Adrenal gland (tissue), 12 donors: ENCODE data around the gene GALNT5. TPM values are rescaled to one million over a fixed set of nuclear protein-coding genes. Genes with fewer than 3 reads are reported as not detected.

Experiments
- DNase-seq, 7 donors: peaks; one replicate each; pipeline ENCODE4 v3.0.0-alpha.2; 2019 to 2020
- H3K27ac ChIP-seq, 5 donors: fragments of 200-600 bp; sonication (generic) in 4 of 5; 1 replicate in 3 of 5; 2 replicates in 2 of 5; pipeline versions ENCODE4 v1.5.1 to v1.8.0; 2016 to 2020; ENCODE audit warnings: mild to moderate bottlenecking in 1 of 5
- H3K27me3 ChIP-seq: fragments of 200-600 bp; 2 replicates; pipeline ENCODE4 v1.8.0; 2021
- H3K36me3 ChIP-seq, 2 donors: fragments of 200-600 bp; replicated peaks in 1 of 2; 1 replicate in 1 of 2; 2 replicates in 1 of 2; pipeline versions ENCODE4 v1.5.1 to v1.8.0; 2018 to 2022
- H3K4me1 ChIP-seq, 2 donors: fragments of 200-600 bp; replicated peaks in 1 of 2; 1 replicate in 1 of 2; 2 replicates in 1 of 2; pipeline versions ENCODE4 v1.5.1 to v1.8.0; 2018 to 2021
- H3K4me3 ChIP-seq, 4 donors: fragments of 200-600 bp; sonication (generic) in 3 of 4; one replicate each; pipeline ENCODE4 v1.5.1; 2016 to 2018
- H3K9me3 ChIP-seq, 3 donors: fragments of 200-600 bp; sonication (generic) in 1 of 3; replicated peaks in 1 of 3; 1 replicate in 2 of 3; 2 replicates in 1 of 3; pipeline versions ENCODE4 v1.5.1 to v1.8.0; 2016 to 2021
- POLR2A ChIP-seq, 2 donors: fragments of 450-650 bp; IDR thresholded peaks; one replicate each; pipeline ENCODE4 v1.6.1; 2017; ENCODE audit warnings: antibody characterized with exemption in 2 of 2, mild to moderate bottlenecking in 2 of 2, moderate library complexity in 1 of 2
- WGBS, 4 donors: extraction: QIAGEN DNeasy Blood & Tissue Kit in 2 of 4; methylation state at CpG; one replicate each; pipeline versions ENCODE4 v1.1.5 to v1.1.7; 2013 to 2017; 5-methylcytosine and 5-hydroxymethylcytosine counted together
- intact Hi-C, 2 donors: fragments of 100-400 bp; cut with DNase I; formaldehyde crosslinking; loops; one replicate each; pipeline versions ENCODE4 v1.14.1 to v1.15.0; 2022 to 2023
- polyA plus RNA-seq, 3 donors: library from polyadenylated mRNA; stranded (reverse); fragments of 200-250 nt in 2 of 3; fragments of 350-450 nt in 1 of 3; fragmentation: Illumina TruSeq in 1 of 3; extraction: RNeasy Lipid Tissue Mini Kit (QIAGEN cat#74804) in 1 of 3; gene quantifications; one replicate each; pipeline ENCODE4 v1.2.3, GENCODE V29; 2013 to 2014
- total RNA-seq, 9 donors: library from RNA; depleted of rRNA in 4 of 9; stranded (reverse); fragments of >200 nt in 4 of 9; fragments of 120-200 nt in 1 of 9; fragmentation: NEBNext Ultra II Directional in 1 of 9; extraction: Animal tissue kit (Norgen Biotek cat#: 25700) in 1 of 9; gene quantifications; one replicate each; pipeline versions ENCODE4 v1.1.0 to v1.2.4, GENCODE V29; 2013 to 2023
- TF ChIP-seq, protein P1 (sequence below), 6 experiments: fragments of 450-650 bp in 4 of 6; fragments of 200-600 bp in 2 of 6; sonication (generic) in 1 of 6; IDR thresholded peaks; 1 replicate in 5 of 6; 2 replicates in 1 of 6; pipeline versions ENCODE4 v1.5.1 to v1.8.0; 2016 to 2021; ENCODE audit warnings: antibody characterized with exemption in 6 of 6, mild to moderate bottlenecking in 2 of 6, moderate library complexity in 1 of 6
- donor health status: healthy with polysubstance abuse.
- donor health status: Bipolar disorder and iron deficiency.
- donor health status: DM: yes; HTN: yes; CAD: no.
- donor health status: DM: no; HTN: no; CAD: no.
- donor health status: DM: no; HTN: no; CAD: no.
- donor health status: DM: yes; HTN: yes; CAD: no.

GALNT5 gene
- total and polyA plus RNA-seq, 12 donors: under 0.01 to 0.22 (median 0.07) TPM; not detected in 3

GRCh38 chr2:157345647-157346389 is 88.3 kb downstream of the GALNT5 start:
- intact Hi-C loops: no loop called here

DNA sequence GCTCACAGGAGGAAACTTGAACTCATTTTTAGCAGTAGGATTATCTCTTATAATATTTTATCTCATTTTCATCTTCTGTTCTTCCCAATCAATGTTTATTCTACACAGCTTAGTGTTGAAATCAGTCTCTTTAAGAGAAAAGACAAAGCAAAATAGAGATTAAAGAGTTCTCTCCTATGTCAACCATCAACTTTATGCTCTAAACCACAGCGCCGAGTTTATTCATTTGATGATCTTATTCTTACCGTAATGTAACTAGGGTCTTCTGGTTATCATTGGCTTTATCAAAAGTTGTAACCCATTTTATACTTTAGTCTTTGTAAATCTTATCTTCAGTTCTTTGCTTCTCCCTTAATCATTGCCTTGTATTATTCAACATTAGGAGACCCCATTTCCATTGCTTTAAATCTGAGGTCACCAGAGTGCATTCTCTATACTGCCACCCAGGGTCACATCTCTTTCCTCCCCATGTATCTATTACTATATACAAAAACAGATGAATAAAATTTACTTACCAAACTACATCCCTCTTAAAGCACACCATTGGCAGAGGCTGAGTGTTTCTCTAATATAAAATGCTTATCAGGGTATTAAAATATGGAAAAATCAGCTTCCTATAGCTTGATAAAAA is 90.9 kb downstream of the GALNT5 start:
- H3K9me3 ChIP-seq: no peaks in the 10 kb centered on the region
- no peaks in the 10 kb centered on the region for H3K27me3 ChIP-seq
- TF ChIP-seq, protein P1, sequence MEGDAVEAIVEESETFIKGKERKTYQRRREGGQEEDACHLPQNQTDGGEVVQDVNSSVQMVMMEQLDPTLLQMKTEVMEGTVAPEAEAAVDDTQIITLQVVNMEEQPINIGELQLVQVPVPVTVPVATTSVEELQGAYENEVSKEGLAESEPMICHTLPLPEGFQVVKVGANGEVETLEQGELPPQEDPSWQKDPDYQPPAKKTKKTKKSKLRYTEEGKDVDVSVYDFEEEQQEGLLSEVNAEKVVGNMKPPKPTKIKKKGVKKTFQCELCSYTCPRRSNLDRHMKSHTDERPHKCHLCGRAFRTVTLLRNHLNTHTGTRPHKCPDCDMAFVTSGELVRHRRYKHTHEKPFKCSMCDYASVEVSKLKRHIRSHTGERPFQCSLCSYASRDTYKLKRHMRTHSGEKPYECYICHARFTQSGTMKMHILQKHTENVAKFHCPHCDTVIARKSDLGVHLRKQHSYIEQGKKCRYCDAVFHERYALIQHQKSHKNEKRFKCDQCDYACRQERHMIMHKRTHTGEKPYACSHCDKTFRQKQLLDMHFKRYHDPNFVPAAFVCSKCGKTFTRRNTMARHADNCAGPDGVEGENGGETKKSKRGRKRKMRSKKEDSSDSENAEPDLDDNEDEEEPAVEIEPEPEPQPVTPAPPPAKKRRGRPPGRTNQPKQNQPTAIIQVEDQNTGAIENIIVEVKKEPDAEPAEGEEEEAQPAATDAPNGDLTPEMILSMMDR (IDR thresholded peaks at IDR 0.05): no peak
- TF ChIP-seq POLR2A (IDR thresholded peaks at IDR 0.05): no peak
- DNase-seq: no peak
- H3K4me3 ChIP-seq: no peak overlapping the region
- H3K4me1 ChIP-seq: no peaks in the 10 kb centered on the region
- 81 to 92% (median 85%) methylated on average over 3 of the region's 3 CpGs for WGBS, 4 donors
- intact Hi-C loops: no loop called here
- no peak overlapping the region for H3K27ac ChIP-seq
- no peaks in the 10 kb centered on the region for H3K36me3 ChIP-seq

More at GRCh38 chr2:157345647-157346389, 88.3 kb downstream of the GALNT5 start:
- Histone ChIP-seq H3K27me3 (no peaks in the 10 kb centered on the region), H3K4me3 (no peak overlapping the region), H3K36me3 (no peaks in the 10 kb centered on the region), H3K4me1 (no peaks in the 10 kb centered on the region), H3K27ac (no peak overlapping the region), H3K9me3 (no peaks in the 10 kb centered on the region)
- no peak for TF ChIP-seq POLR2A (IDR thresholded peaks at IDR 0.05)
- TF ChIP-seq, protein P1 (IDR thresholded peaks at IDR 0.05): no peak
- DNase-seq: no peak
- 56 to 69% (median 64%) methylated on average over 2 of the region's 2 CpGs for WGBS, 4 donors

DNA sequence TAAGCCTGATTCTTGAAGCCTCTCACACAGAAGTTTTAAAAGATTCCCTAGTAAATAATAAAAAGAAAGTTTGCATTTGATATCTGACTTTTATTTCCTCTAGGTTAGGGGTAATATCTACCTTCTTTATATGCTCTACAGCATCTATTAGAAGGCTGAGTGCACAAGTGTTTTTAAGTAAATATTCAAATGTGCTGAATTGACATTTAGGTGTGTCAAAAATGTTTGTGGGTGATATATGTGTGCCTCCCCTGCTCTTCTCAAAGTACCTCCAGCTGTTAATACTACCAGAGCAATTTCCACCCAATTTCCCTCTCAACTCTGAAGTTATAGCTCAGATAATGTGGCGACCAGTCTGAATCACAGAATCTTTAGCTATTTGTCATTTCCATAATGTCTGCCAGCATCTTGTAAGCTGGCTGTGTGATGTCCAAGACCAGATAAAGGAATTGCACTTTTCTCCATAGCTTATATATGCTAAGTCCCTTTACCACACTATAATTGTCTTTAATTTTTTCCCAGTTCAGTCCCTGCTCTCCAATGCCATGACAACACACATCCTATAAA is 92.5 kb downstream of the GALNT5 start:
- Histone ChIP-seq H3K9me3 (no peaks in the 10 kb centered on the region), H3K4me1 (no peaks in the 10 kb centered on the region), H3K4me3 (no peak overlapping the region), H3K27ac (no peak overlapping the region), H3K36me3 (no peaks in the 10 kb centered on the region), H3K27me3 (no peaks in the 10 kb centered on the region)
- 42 to 87% (median 52%) methylated on average over 1 of the region's 1 CpG for WGBS, 4 donors
- no peak for DNase-seq
- intact Hi-C loops: no loop called here
- TF ChIP-seq POLR2A (IDR thresholded peaks at IDR 0.05): no peak
- TF ChIP-seq, protein P1 (IDR thresholded peaks at IDR 0.05): no peak

DNA sequence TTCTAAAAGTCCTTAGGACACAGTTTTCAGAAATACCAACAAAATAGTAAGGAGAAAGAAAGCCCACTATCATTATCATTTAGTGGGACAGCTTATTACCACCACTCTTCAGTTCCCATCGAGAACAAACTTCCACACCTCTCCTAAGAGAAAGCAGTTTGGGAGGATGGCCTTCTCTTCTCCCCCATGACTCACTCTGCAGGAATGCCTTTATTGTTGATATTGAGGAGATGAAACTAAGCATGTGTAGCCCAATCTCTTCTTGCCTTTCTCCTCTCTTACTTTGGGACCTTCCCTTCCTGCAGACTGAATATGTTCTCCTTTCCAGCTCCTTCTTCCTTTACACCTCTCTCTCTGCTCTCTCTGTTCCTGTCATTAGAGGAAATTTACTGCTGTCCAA is 98.1 kb downstream of the GALNT5 start:
- H3K4me1 ChIP-seq: no peaks in the 10 kb centered on the region
- intact Hi-C loops: no loop called here
- H3K27me3 ChIP-seq: no peaks in the 10 kb centered on the region
- no peak for DNase-seq
- no peaks in the 10 kb centered on the region for H3K36me3 ChIP-seq
- no peaks in the 10 kb centered on the region for H3K9me3 ChIP-seq
- no peak overlapping the region for H3K27ac ChIP-seq
- TF ChIP-seq, protein P1 (IDR thresholded peaks at IDR 0.05): no peak
- TF ChIP-seq POLR2A (IDR thresholded peaks at IDR 0.05): no peak
- H3K4me3 ChIP-seq: no peak overlapping the region
- 45 to 62% (median 51%) methylated on average over 1 of the region's 1 CpG for WGBS, 4 donors
